RWPE1 (cell line): Measurements from ENCODE around the gene PEBP1.

Source experiments
- CTCF ChIA-PET: fragments of 350-600 bp; sonication (Branson Sonifier 250); formaldehyde crosslinking; extraction: SDS; loops from one replicate; lab custom pipeline; 2021; lab: Yijun Ruan, JAX
- POLR2A ChIA-PET: fragments of 400-600 bp; formaldehyde crosslinking; extraction: SDS; loops from one replicate; lab custom pipeline; 2020; ENCODE audit warnings: antibody characterized with exemption; ENCODE audit not compliant: low non-redundant PET; lab: Yijun Ruan, JAX
- DNase-seq: peaks from one replicate; pipeline ENCODE4 v3.0.0; 2012; ENCODE audit warnings: low spot score
- H3K27ac ChIP-seq: fragments of 450-650 bp; 2 replicates; pipeline ENCODE4 v1.5.1; 2017
- TF ChIP-seq, protein P1 (sequence below): fragments of 450-650 bp; conservative IDR thresholded peaks from 2 replicates; pipeline ENCODE4 v1.5.1; 2017; ENCODE audit warnings: low read depth, mild to moderate bottlenecking

Gene PEBP1

GRCh38 chr12:118187751-118188435, 52.0 kb downstream of the PEBP1 start:
- ChIA-PET POLR2A (no interaction called here), CTCF (interaction anchor here (1.4 kb wide), 1 partner anchor 188 kb away, joined by 3 read pairs; the partner anchor contains the start of gene SUDS3)
- TF ChIP-seq, protein P1, sequence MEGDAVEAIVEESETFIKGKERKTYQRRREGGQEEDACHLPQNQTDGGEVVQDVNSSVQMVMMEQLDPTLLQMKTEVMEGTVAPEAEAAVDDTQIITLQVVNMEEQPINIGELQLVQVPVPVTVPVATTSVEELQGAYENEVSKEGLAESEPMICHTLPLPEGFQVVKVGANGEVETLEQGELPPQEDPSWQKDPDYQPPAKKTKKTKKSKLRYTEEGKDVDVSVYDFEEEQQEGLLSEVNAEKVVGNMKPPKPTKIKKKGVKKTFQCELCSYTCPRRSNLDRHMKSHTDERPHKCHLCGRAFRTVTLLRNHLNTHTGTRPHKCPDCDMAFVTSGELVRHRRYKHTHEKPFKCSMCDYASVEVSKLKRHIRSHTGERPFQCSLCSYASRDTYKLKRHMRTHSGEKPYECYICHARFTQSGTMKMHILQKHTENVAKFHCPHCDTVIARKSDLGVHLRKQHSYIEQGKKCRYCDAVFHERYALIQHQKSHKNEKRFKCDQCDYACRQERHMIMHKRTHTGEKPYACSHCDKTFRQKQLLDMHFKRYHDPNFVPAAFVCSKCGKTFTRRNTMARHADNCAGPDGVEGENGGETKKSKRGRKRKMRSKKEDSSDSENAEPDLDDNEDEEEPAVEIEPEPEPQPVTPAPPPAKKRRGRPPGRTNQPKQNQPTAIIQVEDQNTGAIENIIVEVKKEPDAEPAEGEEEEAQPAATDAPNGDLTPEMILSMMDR, result no peak
- DNase-seq, result no peak
- H3K27ac ChIP-seq, result no peak overlapping the region

DNA sequence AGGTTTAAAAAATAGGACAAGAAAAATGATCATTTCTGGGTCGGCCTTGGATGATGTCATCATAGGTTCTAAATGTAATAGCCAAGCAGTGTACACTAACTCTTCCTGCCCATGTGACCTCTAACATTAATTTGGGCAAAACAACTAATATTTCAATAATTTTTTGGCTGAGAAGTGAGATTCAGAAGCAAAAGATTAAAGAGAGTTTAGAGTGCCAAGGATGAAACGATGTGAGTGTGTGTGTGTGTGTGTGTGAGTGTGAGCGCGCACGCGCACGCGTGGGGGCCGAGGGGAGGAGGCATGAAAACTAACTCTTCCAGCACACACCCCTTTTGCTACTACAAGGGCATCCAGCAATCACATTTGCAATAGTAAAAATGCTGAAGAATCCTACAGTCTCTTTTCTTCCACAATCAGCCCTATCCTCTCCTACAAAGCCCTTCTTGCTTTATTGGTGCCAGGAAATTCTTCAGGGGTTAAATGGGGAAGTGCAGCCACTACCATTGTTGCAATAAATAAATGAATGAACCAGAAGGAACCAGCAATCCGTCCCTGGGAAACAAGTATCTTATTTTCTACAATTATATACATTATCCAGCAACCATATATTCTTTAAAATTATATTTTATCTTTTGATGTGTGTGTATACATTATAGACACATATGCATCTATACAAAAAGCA, 52.9 kb downstream of the PEBP1 start:
- TF ChIP-seq, protein P1, result no peak
- DNase-seq, result no peak
- CTCF ChIA-PET, result no interaction called here
- no peak overlapping the region for H3K27ac ChIP-seq
- POLR2A ChIA-PET, result no interaction called here

GRCh38 chr12:118189741-118190191, 53.8 kb downstream of the PEBP1 start:
- ChIA-PET POLR2A (no interaction called here), CTCF (interaction anchor here (0.6 to 1.0 kb wide), 2 partner anchors 24 to 188 kb away, joined by 3 read pairs; no protein-coding TSS in a partner anchor)
- TF ChIP-seq, protein P1, result no peak
- DNase-seq, result no peak
- peak overlapping the region; percentile 62 for H3K27ac ChIP-seq

DNA sequence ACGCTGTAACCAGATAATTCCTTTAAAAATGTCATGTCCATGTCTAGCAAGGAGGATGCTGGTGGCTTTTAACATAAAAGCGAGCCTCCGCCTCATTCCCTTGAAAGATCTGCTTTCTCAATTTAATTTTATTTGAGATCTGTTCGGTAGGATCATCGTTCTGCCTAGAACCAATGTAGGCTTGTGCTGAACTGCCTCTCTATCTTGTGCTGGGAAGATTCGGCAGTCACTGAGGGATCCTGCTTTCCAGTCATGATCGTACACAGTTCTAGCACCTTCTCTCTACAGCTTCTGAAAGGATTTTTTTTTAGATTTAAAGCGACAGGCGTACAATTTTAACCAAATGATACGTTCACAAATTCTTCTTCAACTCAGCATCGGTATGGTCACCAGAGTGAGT, 54.3 kb downstream of the PEBP1 start:
- ChIA-PET POLR2A (no interaction called here), CTCF (interaction anchor here (0.6 to 1.0 kb wide), 2 partner anchors 25 to 187 kb away, joined by 3 read pairs; no protein-coding TSS in a partner anchor)
- no peak for DNase-seq
- H3K27ac ChIP-seq, result no peak overlapping the region
- TF ChIP-seq, protein P1, result no peak

- TF ChIP-seq, protein P1, result no peak
- DNase-seq, result no peak
- POLR2A ChIA-PET, result no interaction called here
- CTCF ChIA-PET, result no interaction called here
- H3K27ac ChIP-seq, result no peak overlapping the region
These were observed 57.6 kb downstream of the PEBP1 start for GRCh38 chr12:118193477-118193876.

- POLR2A ChIA-PET, result no interaction called here
- no peak overlapping the region for H3K27ac ChIP-seq
- CTCF ChIA-PET, result no interaction called here
- TF ChIP-seq, protein P1, result no peak
- no peak for DNase-seq
These were observed 58.0 kb downstream of the PEBP1 start for GRCh38 chr12:118193958-118194357.
